Panc1 (cell line): ENCODE data around the gene RBCK1. TPM values are rescaled to one million over a fixed set of nuclear protein-coding genes. Genes with fewer than 3 reads are reported as not detected.

Experiments
- ATAC-seq: fragments of 200-7000 bp; cut with Tn5 transposase; 2 replicates; pipeline ENCODE4 v1.9.1; 2020; ENCODE audit warnings: mild to moderate bottlenecking, moderate library complexity
- BruUV-seq: library from RNA; stranded (reverse); fragments of 400-500 nt; replicated peaks from 2 replicates; lab custom pipeline; 2021; lab: Mats Ljungman, UMichigan
- CTCF ChIA-PET: fragments of 300-600 bp; sonication (Branson Sonifier 250); formaldehyde crosslinking; loops from one replicate; lab custom pipeline; 2022; ENCODE audit warnings: antibody characterized with exemption; lab: Charles Lee
- POLR2A ChIA-PET: fragments of 300-600 bp; sonication (Branson Sonifier 250); formaldehyde crosslinking; loops from one replicate; lab custom pipeline; 2022; ENCODE audit warnings: antibody characterized with exemption; lab: Charles Lee
- DNase-seq: peaks from one replicate; pipeline ENCODE4 v3.0.0-alpha.2; 2010; ENCODE audit warnings: low read depth, low spot score
- H3K27ac ChIP-seq: 2 replicates; pipeline ENCODE4 v1.5.1; 2011; ENCODE audit warnings: mild to moderate bottlenecking, low read length, inconsistent platforms
- H3K27me3 ChIP-seq: fragments of 200-500 bp; sonication (Bioruptor generic); 2 replicates; pipeline ENCODE4 v1.6.0; 2014; ENCODE audit warnings: low read length, inconsistent platforms; ENCODE audit not compliant: control insufficient read depth, insufficient read depth
- H3K36me3 ChIP-seq: fragments of 200-500 bp; sonication (Bioruptor generic); 2 replicates; pipeline ENCODE4 v1.5.1; 2014; ENCODE audit warnings: inconsistent platforms, mild to moderate bottlenecking, low read length, moderate library complexity; ENCODE audit not compliant: control insufficient read depth, insufficient read depth
- H3K4me1 ChIP-seq: 2 replicates; pipeline ENCODE4 v1.5.1; 2011; ENCODE audit warnings: inconsistent platforms, mild to moderate bottlenecking, low read length, moderate library complexity; ENCODE audit not compliant: control insufficient read depth, insufficient read depth
- H3K4me3 ChIP-seq, 2 experiments: 2 replicates each; pipeline ENCODE4 v1.5.1; 2011 to 2012; ENCODE audit warnings: low read depth in 2 of 2, low read length in 2 of 2, mild to moderate bottlenecking in 2 of 2, inconsistent platforms in 1 of 2, moderate library complexity in 1 of 2
- H3K9me3 ChIP-seq: fragments of 200-500 bp; sonication (Bioruptor generic); 2 replicates; pipeline ENCODE4 v1.5.1; 2014; ENCODE audit warnings: low read depth, mild to moderate bottlenecking, inconsistent platforms, low read length, moderate library complexity; ENCODE audit not compliant: control insufficient read depth, insufficient read depth
- CTCF ChIP-seq: fragments of 450-650 bp; IDR thresholded peaks from 2 replicates; pipeline ENCODE4 v1.5.1; 2017; ENCODE audit warnings: mild to moderate bottlenecking
- POLR2AphosphoS5 ChIP-seq: IDR thresholded peaks from 2 replicates; pipeline ENCODE4 v1.6.1; 2012; ENCODE audit warnings: mild to moderate bottlenecking, low read depth, low read length, moderate library complexity
- REST ChIP-seq, 2 experiments: IDR thresholded peaks; 2 replicates each; pipeline ENCODE4 v1.6.1; 2011 to 2012; ENCODE audit warnings: low read depth in 2 of 2, control low read depth in 1 of 2, low read length in 1 of 2, mild to moderate bottlenecking in 1 of 2, moderate library complexity in 1 of 2; ENCODE audit not compliant: insufficient read depth in 1 of 2
- SIN3A ChIP-seq: IDR thresholded peaks from 2 replicates; pipeline ENCODE4 v1.6.1; 2012; ENCODE audit warnings: low read depth, mild to moderate bottlenecking, low read length, moderate library complexity, borderline replicate concordance; ENCODE audit not compliant: insufficient read depth
- TCF7L2 ChIP-seq: IDR thresholded peaks from 2 replicates; pipeline ENCODE4 v1.6.1; 2011; ENCODE audit warnings: mild to moderate bottlenecking, low read depth, low read length, inconsistent platforms
- in situ Hi-C: cut with HindIII; loops from 2 replicates; pipeline ENCODE4 v1.10.0; 2016; ENCODE audit warnings: low sequenced_read_pairs, low pct_unique_long_range_greater_than_20kb
- intact Hi-C: fragments of 100-400 bp; cut with micrococcal nuclease; formaldehyde crosslinking; loops from one replicate; pipeline ENCODE4 v1.10.0; 2022; ENCODE audit not compliant: unreplicated experiment
- total RNA-seq: library from RNA; stranded (reverse); gene quantifications from one replicate; pipeline ENCODE4 v1.2.1, GENCODE V29; 2021; ENCODE audit not compliant: unreplicated experiment

The RBCK1 gene
- total RNA-seq, 1 experiment from 2014 or later, result 97.1 TPM

GRCh38 chr20:370151-370600 is 37.9 kb upstream of the RBCK1 start:
- H3K27ac ChIP-seq, result peak overlapping the region; percentile 70; the same call in 1 of the 2 replicates
- BruUV-seq, result no TSS peak
- no peaks in the 10 kb centered on the region for H3K9me3 ChIP-seq
- ATAC-seq (no peak), DNase-seq (no peak)
- H3K4me3 ChIP-seq, result no peak overlapping the region
- no peaks in the 10 kb centered on the region for H3K36me3 ChIP-seq
- ChIA-PET POLR2A (no interaction called here), CTCF (no interaction called here)
- intact Hi-C loops (no loop called here), in situ Hi-C loops (no loop called here)
- no peaks in the 10 kb centered on the region for H3K27me3 ChIP-seq
- TF ChIP-seq REST (IDR thresholded peaks at IDR 0.05; ENCODE audit: insufficient read depth in 1 of 2, low read depth in 2 of 2, low read length in 1 of 2), result no peak
- no peak for TF ChIP-seq TCF7L2
- no peak for TF ChIP-seq POLR2AphosphoS5
- no peak for TF ChIP-seq CTCF
- TF ChIP-seq SIN3A, result no peak
- peaks cover 19% of the 10 kb centered on the region for H3K4me1 ChIP-seq

- Histone ChIP-seq H3K9me3 (no peaks in the 10 kb centered on the region), H3K4me1 (peaks cover 13% of the 10 kb centered on the region), H3K36me3 (no peaks in the 10 kb centered on the region), H3K27ac (peak overlapping the region; percentile 70; the same call in 1 of the 2 replicates), H3K27me3 (no peaks in the 10 kb centered on the region), H3K4me3 (no peak overlapping the region)
- ChIA-PET POLR2A (interaction anchor here (0.6 kb wide), 1 partner anchor 15 kb away, joined by 9 read pairs; no protein-coding TSS in a partner anchor), CTCF (interaction anchor here (0.8 kb wide), 1 partner anchor 60 kb away, joined by 3 read pairs; no protein-coding TSS in a partner anchor)
- DNase-seq (no peak), ATAC-seq (no peak)
- in situ Hi-C loops (no loop called here), intact Hi-C loops (no loop called here)
- no peak for TF ChIP-seq POLR2AphosphoS5
- BruUV-seq, result no TSS peak
Observed at GRCh38 chr20:370977-371754, 36.9 kb upstream of the RBCK1 start.
